PC-3 (cell line): ENCODE data around the gene PPOX.

ENCODE experiments used
- EZH2 ChIP-seq: fragments of 300-600 bp; sonication (generic); IDR thresholded peaks from one replicate; pipeline ENCODE4 v1.6.1; 2017; ENCODE audit warnings: antibody characterized with exemption, mild to moderate bottlenecking, low read length; ENCODE audit not compliant: unreplicated experiment
- EZH2phosphoT487 ChIP-seq: fragments of 300-600 bp; sonication (generic); IDR thresholded peaks from 2 replicates; pipeline ENCODE4 v1.6.1; 2018; ENCODE audit warnings: mild to moderate bottlenecking, antibody characterized with exemption, low read length, borderline replicate concordance
- TF ChIP-seq, protein P1 (sequence below): fragments of 300-600 bp; sonication (generic); conservative IDR thresholded peaks from 2 replicates; pipeline ENCODE4 v1.5.1; 2017; ENCODE audit warnings: antibody characterized with exemption, low read depth, mild to moderate bottlenecking, low read length

DNA sequence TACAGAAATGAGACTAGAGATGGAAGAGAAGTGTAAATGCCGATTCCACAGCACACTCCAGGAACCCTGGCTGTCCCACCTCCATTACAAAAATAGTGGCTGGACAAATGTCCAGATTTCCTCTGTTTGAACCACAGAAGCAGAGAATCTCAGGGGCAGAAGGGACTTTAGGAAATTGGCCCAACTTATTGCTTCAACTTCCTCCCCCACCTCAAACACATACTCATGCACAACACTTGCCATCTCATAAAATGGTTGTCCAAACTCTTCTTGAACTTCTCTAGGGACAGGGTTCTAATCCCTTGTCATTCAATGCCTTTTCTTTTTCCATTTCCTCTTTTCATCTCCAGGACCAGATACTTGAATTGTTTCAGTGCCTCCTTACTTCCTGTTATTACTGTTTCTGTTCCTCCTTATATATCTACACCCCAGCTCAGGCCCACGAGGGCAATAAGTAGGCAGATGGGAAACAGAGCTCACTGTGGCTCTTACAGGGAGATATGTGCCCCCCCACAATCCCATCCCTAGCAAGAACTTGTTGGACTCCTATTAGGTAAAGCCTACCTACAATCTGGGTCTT, 19.6 kb downstream of the PPOX start:
- TF ChIP-seq, protein P1, sequence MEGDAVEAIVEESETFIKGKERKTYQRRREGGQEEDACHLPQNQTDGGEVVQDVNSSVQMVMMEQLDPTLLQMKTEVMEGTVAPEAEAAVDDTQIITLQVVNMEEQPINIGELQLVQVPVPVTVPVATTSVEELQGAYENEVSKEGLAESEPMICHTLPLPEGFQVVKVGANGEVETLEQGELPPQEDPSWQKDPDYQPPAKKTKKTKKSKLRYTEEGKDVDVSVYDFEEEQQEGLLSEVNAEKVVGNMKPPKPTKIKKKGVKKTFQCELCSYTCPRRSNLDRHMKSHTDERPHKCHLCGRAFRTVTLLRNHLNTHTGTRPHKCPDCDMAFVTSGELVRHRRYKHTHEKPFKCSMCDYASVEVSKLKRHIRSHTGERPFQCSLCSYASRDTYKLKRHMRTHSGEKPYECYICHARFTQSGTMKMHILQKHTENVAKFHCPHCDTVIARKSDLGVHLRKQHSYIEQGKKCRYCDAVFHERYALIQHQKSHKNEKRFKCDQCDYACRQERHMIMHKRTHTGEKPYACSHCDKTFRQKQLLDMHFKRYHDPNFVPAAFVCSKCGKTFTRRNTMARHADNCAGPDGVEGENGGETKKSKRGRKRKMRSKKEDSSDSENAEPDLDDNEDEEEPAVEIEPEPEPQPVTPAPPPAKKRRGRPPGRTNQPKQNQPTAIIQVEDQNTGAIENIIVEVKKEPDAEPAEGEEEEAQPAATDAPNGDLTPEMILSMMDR: no peak
- no peak for TF ChIP-seq EZH2
- no peak for TF ChIP-seq EZH2phosphoT487
